ENCODE measurements around the gene KCNQ5.

The KCNQ5 gene

DNA sequence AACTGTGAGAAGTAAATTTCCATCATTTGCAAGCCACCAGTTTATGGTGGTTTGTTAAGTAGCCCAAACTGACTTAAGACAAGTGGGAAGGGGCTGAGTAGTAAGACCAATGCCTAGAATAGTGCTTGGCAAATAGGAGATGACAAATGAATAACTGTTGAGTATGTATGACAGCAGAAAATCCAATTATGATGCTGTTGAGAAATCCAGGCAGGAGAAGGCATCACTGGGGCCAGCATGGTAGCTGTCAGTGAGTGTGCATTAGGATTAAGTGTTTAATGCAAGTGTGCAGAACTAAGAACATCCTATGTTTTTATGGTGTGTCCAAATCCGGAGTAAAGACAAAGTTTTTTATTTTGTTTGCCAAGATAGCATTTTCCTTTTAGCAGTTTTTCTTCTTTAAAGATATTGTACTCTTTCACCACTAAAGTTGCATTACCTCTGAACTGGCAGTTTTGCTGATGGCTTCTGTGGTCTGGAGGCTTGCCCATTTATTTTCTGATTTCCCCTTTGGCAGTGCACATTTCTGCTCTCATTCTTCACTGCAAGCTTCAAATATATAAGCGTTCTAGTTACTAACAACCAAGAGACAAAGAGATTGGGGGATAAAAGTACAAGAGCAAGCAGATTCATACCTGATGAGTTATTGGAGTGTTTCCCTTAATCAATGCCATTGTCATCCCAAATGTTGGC, 289.7 kb downstream of the KCNQ5 start:
- no peak for DNase-seq (ENCODE audit: low read depth)

DNA sequence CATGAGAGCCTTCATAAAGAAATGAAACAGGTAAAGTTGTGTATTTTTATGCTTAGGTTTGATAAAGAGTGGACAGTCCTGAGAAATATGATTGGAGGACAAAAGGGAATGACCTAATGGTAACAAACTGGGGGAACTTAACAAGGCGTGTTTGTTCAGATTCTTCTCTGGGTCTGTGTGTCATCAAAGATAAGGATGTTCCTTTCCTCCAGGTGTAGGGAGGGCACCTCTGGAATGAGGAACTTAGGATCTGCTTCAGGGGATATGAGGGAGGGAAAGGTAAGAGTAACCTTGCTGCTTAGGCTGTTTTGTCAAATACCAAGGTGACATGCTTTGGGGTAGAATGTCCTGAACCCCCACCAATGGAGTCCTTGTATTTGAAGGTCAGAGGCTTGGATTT, 291.9 kb downstream of the KCNQ5 start:
- DNase-seq (ENCODE audit: low read depth), result no peak

DNA sequence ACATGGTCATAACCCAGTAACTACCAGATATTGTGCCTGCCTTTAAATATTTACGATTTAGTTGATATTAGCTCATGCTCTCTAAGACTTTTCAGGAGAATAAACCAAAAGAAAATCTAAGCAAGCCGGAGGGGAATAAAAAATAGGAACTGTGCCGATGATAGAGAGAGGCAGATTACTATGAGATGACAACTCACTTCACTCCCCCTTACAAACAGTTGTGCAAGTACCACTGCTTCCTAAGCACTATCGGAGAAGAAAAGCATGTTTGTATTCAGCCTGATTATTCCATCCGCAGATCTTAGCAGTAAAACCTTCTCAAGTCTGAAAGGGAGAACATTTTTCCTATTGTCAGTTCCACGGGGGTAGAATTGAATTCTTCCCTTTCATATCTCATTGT, 294.4 kb downstream of the KCNQ5 start:
- no peak for DNase-seq (ENCODE audit: low read depth)

DNA sequence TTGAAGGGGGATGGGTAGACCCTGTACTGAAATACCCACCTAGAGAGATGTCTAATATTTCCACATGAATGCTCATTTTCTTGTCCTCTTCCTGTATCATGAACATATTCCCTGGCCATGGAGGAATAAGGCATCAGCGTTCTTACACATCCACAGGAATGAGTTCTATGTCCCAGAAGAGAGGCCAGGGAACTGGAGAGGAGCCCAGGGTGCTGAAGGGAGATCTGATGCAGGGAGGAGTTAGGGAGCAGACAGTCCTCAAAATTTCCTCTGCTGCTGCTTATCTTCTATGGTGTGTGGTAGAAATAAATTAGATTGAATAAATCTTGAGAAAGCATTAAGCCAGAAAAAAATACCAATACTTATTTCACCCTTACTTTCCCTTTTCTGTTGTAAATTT, 295.0 kb downstream of the KCNQ5 start:
- no peak for DNase-seq (ENCODE audit: low read depth)

DNA sequence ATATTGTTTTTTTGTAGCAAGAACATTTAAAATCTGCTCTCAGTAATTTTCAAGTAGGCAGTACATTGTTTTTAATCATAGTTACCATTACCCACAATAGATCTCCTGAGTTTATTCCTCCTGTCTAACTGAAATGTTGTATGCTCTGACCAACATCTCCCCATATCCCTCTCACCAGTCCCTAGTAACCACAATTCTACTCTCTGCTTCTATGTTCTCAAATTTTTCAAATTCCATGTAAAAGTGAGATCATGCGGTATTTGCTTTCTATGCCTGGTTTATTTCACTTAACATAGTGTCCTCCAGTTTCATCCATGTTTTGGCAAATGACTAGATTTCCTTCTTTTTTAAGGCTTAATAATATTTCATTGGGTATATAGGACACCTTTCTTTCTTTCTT, 300.5 kb downstream of the KCNQ5 start:
- DNase-seq (ENCODE audit: low read depth), result no peak

DNA sequence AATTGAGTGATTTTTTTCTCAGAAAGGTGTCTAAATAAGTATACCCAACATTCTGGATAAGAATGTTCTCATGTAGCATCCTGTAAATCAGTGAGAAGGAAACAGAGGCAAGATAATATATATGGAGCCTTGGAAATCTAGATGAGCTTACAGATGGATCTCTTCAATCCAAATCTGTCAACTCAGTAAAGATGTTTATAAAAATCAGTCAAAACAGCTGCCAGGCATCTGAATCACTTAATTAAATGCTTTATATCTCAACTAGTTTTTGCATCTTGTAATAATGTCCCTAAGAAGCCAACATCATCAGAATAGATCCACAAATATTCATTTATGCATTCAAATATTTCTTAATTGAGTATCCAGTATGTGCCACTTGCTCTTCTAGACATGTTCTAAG, 303.3 kb downstream of the KCNQ5 start:
- no peak for DNase-seq (ENCODE audit: low read depth)

DNA sequence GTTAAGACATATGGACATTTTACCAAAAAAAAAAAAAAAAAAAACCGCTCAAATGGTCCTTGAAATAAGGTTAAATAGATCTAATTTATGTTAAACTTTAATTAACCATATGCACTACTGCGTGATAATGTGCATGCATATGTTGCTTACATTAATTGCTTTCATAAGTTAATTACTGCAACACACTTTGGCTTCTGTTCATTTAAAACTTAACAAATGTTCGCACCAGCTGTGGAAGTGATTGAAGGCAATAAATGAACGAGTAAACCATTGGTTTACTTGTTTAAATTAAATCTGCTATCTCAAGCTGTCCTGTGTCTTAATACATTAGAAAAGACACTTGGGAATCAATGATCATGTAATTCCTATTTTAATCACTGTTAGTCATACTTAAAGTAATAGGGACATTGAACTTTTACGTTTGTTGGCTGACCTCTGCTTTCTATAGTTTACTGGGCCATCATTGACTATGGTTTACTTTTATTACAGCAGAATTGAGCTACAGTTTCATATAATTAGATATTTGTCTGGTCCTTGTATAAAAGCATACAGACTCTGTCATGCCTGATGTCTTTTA, 308.8 kb downstream of the KCNQ5 start:
- no peak for DNase-seq (ENCODE audit: low read depth)

DNA sequence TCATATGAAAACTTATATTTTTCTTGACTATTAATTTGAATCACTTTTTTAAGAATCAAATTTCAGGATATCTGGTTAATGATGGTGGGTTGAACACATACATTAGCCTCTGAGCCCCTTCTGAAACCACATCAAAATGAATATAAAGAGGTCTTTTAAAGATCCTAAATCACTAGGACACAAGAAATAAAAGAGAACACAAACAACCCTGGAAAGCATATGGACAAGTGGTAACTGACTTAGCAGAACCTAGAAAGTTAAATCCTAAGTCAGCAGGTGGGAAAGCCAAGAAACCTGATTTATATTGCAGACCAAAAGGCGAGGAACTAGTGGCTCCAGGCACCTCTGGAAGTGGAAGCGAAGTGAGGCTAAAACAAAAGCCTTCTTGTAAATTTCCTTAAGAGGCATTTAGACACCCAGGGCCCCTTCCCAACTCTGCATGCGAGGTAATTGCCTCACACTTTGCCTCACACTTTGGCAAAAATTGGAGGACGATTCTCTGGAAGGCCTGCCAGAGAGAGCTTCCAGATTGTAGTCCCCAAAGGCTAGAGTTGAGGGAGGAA, 309.5 kb downstream of the KCNQ5 start:
- DNase-seq (ENCODE audit: low read depth), result no peak

DNA sequence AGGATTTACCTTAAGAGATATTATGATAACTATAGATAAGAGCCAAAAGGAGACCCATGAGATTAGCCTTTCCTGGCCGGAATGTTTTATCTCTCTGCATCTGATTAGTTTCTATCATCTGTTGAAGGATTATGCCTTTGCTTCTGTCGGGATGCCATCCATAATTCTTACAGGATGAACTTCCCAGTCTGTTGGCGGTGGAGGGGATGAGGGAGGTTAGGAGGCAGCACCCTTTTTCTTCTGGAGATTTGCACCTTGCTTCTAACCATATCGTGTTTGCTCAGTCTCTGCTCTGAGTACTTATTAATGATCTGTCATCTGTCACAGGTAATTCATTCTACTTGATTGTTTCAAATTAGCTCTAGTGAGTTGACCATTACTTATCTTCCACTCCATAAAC, 311.4 kb downstream of the KCNQ5 start:
- DNase-seq (ENCODE audit: low read depth), result no peak

DNA sequence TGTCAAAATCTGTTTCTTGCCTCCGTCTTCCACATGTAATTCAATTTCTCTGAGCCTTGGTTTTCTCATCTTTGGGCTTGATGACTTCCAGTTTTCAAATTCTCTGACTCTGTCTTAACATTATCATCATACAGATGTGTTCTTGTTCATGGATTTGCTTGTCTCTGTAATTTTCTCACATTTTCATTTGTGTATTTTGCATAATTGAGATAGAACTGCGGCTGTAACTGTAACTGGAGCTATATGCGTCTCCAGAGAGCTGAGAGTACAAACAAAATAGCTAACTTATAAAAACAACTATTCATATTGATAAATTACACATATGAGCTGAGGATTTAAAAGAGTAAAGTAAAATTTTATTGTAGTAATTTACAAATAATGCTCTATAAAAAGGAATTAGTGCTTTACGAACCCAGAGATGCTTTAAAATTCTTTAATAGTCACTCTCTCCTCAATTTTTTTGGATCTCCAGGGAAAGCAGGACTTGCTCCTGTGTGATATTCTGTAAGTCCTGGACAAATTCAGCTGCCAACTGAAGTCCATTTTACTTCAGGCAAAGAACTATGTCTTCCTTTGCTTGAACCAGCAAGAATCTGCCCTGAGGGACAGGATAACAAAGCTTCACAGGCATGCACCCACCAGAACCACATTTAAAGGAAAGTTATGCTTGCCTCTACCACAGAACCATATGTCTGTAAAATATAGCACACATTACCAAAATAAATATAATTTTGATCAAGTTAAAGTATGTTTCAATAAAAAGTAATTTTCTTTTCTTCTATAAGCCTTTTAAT, 315.1 kb downstream of the KCNQ5 start:
- DNase-seq (ENCODE audit: low read depth), result no peak

DNA sequence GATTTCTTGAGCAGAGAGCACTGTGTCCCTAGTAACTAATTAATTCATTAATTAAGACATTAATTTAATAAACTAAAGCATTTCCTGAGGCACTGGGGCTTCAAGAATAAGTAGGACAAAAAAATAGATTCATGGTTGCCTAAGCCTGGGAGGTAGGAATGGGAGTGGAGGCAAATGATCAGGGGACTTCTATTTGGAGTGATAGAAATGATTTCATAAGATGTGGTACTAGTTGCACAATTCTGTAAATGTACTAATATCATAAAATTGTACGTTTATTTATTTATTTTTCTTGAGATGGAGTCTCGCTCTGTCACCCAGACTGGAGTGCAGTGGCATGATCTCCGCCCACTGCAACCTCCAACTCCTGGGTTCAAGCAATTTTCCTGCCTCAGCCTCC, 316.2 kb downstream of the KCNQ5 start:
- DNase-seq (ENCODE audit: low read depth), result no peak

DNA sequence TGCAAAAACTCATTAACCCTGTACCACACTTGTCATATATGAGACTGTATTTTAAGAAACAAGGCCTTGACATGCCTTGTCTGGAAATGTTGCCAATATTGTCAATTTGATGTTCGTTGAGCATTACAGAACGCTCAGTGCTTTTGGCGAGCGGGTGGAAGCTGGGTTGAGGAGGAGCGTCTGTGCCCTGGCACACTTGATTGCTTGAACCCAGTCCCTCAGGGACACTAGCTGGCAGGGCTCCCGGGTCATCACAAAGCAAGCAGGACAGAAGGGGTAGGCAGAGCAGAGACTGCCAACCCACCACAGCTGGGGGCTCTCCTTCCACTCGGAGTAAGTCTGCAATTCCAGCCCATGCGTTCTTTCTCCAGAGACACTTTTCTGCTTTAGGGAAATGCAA, 317.1 kb downstream of the KCNQ5 start:
- DNase-seq (ENCODE audit: low read depth), result no peak

DNA sequence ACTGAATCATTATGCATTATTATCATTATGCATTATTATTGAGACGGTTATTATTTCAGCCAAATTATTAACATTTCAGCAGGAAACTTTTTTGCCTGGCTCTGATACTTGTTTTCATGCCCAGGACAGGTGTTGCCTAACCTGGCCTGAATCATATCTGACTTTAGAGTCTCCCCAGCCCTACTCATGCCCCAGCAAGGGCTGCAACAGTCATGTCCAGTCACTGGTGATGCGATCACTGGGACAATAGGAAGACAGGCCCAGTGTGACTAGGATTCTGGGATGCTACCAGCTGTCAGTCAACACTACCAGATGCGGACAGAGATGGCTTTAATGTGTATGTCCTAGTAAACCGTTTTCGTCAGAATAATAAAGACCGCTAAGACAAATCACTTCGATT, 318.4 kb downstream of the KCNQ5 start:
- no peak for DNase-seq (ENCODE audit: low read depth)

DNA sequence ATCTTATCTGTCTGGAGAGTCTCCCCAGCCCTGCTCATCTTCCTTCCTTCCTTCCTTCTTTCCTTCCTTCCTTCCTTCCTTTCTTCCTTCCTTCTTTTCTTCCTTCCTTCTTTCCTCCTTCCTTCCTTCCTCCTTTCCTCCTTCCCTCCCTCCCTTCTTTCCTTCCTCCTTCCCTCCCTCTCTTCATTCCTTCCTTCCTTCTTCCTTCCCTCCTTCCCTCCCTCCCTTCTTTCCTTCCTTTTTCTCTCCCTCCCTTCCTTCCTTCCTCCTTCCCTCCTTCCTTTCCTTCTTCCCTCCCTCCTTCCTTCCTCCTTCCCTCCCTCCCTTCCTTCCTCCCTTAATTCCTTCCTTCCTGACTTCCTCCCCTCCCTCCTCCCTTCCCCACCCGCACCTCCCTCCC, 319.4 kb downstream of the KCNQ5 start:
- no peak for DNase-seq (ENCODE audit: low read depth)

DNA sequence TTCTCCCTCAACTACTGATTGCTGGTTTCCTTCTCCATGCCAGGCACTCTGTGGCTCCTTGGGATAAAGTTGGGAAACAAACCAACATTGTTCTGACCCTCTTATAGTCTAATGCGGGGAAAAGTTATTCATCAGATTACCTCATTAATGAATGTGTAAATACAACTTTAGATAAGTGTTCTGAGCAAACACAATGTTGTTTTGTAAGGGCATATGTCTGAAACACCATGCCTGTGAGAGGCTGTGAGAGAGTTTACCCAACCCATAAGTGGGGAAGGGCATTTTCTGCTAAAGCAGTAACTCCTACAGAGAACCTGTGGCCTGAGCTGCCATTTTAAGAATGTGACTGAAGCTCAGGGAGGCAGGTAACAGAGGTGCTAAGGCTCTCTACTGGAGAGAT, 319.9 kb downstream of the KCNQ5 start:
- no peak for DNase-seq (ENCODE audit: low read depth)

DNA sequence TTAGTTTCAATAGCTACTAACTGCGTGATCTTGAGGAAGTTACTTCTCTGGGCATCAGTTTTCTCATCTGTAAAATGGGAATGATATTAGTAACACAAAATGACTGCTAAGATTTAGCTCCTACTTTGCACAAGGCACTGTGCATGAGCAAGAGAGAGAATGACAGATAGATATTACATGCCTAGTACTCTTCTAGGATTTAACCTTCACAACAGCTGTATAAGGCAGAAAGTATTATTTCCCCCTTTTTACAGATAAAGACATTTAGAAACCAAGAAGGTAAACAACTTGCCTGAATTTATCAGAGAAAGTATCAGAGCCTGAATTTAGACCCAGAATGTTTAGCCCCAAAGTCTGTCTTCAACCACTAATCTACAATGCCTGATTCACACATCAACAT, 321.8 kb downstream of the KCNQ5 start:
- no peak for DNase-seq (ENCODE audit: low read depth)

DNA sequence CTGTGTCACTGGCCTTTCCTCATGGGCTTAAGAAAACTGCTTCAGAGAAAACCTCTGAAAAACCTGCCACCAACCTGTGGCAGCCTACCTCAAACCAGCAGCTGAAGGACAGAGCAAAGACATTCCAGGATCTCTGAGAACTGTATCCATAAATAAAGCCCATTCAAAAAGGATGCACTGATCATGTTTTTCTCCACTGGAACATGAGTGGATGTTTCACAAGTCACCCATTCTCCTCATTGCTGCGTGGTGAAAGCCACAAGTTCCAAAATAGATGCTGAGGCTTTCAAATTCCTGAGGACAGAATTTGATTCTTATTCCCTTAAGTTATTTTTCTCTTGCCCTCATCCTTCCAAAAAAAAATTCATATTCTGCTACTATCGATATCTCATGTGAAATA, 322.8 kb downstream of the KCNQ5 start:
- DNase-seq (ENCODE audit: low read depth), result no peak

DNA sequence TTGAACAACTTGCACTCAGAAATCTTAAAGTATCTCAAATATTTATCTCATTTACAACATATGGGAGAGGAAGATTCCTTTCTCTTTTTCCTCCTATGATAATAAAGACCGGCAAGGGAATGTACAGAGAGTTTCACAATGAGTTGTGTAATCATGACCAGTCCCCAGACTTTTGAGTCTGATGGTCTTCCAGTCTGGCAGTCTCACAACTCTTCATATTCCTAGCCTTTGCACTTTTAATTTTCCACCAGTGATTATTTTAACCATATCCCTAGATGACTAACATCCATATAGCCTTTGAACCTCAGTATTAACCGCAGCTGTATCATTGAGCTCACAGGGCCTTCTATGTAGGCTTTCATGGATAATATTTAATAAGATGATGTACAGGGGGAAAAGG, 324.9 kb downstream of the KCNQ5 start:
- no peak for DNase-seq (ENCODE audit: low read depth)

DNA sequence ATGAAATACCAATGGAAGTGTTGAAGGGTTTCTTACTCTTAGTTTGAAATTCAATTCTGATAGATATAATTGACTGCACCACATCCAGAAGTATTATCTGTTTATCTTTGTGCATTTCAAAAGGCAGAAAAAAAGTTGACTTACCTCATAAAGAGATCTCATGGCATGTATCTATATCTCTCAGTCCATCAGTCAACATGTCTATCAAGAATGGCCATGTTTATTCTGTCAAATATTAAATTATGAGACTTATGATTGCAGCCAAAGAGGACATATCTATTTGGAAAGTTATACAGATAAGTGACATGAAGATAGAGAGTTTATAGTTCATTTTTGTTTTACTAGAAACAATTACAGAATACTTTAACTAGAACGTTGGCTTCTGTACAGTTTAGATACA, 325.7 kb downstream of the KCNQ5 start:
- no peak for DNase-seq (ENCODE audit: low read depth)

DNA sequence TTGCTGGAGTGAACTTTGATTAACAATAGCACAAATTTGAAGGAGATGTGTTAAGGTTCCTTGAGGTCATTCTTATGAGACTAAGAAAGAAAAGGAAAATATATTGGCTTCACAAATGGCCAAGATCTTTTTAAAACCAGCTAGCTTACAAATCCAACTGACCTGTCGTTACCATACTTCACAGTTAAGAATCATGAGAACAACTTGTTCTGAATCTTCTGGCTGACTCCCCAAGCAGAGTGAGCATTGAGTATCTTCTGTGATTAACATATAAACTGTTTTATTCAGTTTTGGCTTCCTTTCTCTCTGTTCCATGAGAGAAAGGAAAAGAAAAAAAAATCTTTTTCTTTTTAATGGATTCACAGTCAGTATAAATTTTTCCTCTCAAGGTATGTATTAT, 326.3 kb downstream of the KCNQ5 start:
- no peak for DNase-seq (ENCODE audit: low read depth)

DNA sequence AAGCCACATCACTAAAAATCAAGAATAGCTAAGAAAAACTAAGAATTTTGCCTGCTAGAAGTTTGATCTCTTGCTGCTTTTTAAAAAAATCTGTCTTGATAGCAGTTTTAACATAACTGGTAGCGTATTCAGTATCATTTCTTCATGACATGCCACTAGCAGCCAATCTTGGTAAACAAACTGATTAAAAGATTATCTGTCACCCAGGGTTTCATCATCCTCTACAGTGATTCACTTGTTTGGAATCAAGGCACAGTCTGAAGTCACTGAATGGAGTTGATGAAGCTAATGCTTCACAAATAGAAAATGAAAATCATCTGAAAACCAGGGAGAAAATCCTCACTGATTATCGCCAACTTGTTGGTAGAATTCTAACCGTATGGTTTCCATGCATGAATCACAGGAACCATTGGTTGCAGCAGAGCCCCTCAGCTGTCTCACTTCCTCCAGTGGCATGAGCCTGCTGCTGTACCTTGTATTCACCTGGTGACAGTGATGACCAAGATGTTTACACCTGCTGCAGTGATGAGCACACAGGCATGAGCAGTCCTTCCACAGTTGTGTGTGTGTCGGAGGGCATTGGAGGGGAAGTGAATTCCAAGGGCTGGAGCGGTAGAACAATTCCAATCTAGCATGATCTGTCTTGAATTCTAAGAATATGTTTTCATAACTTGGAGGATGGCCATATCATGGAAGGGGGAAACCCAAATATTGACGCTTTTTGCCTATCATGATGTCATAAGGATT, 328.4 kb downstream of the KCNQ5 start:
- DNase-seq (ENCODE audit: low read depth), result no peak

DNA sequence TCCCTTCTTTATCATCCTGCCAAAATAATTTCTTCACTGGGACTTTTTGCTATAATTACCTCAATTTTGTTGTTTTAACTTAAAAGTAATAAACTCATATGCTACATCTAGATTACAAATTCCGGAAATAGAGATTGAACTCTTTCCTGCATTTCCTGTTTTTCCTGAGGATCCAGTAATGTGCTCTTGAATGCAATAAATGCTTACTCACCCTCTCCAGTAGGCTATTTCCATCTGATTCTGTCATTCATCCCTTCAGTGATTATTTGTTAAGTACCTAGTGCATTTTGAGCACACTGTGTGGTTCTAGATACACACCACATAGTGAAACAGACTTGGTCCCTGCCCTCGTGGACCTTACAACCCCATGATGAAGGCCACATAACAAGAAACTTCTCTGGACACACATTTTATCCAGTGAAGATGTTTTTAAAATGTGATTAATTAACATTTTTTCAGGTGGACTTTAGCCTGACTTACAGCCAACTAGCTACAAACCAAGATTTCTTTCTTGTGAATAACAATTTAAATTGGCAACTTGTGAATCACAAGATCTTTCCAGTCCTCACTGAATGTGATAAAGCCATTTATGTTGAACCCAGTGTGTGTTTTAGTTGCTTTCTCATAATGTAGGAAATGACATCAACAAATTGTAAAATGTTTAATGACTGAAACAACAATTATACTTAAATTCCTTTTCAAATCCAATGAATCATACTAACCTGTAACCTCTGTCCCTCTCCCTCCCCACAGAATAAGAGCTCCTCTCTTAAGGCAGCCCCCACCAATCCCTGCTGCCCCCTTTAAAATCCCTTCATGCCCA, 331.2 kb downstream of the KCNQ5 start:
- DNase-seq (ENCODE audit: low read depth), result no peak

Data from stimulated activated CD8-positive, alpha-beta memory T cell treated with anti-CD3 and anti-CD28 coated beads, Interleukin-12 subunit alpha, Interleukin-12 subunit beta, amount 100 ng/mL, for 4 hours (primary cell).